Activated CD8-positive, alpha-beta memory T cell treated with anti-CD3 and anti-CD28 coated beads, Interleukin-2, amount 10 ng/mL, durations not matched to agents 7 days and 5 days (primary cell): Measurements from ENCODE around the gene PTH1R. TPM values are rescaled to one million over a fixed set of nuclear protein-coding genes. Genes with fewer than 3 reads are reported as not detected.

ENCODE experiments used
- ATAC-seq: fragments of 150-1000 bp; cut with Tn5 transposase; one replicate; pipeline ENCODE4 v1.10.0; 2021; ENCODE audit warnings: moderate library complexity
- CTCF ChIA-PET: fragments of 350-600 bp; sonication (Branson Sonifier 250); formaldehyde crosslinking; loops from one replicate; lab custom pipeline; 2021; ENCODE audit warnings: antibody characterized with exemption; lab: Charles Lee
- DNase-seq: peaks from one replicate; pipeline ENCODE4 v3.0.0-alpha.2; 2020
- H3K27ac Mint-ChIP-seq: one replicate; pipeline ENCODE4 v1.8.0; 2021; ENCODE audit warnings: mild to moderate bottlenecking, mixed read lengths
- H3K27me3 Mint-ChIP-seq: one replicate; pipeline ENCODE4 v1.8.0; 2021; ENCODE audit warnings: mixed read lengths
- H3K36me3 Mint-ChIP-seq: one replicate; pipeline ENCODE4 v1.8.0; 2021; ENCODE audit warnings: mild to moderate bottlenecking, mixed read lengths
- H3K4me1 Mint-ChIP-seq: one replicate; pipeline ENCODE4 v1.8.0; 2021; ENCODE audit warnings: mixed read lengths
- H3K4me3 Mint-ChIP-seq: one replicate; pipeline ENCODE4 v1.8.0; 2021; ENCODE audit warnings: mild to moderate bottlenecking, moderate library complexity, mixed read lengths
- H3K9me3 Mint-ChIP-seq: one replicate; pipeline ENCODE4 v1.8.0; 2022; ENCODE audit warnings: low read depth, mixed read lengths
- total RNA-seq, 2 experiments: library from RNA; stranded (reverse); gene quantifications; one replicate each; pipeline ENCODE4 v1.2.3, GENCODE V29; 2021

The PTH1R gene
- total RNA-seq, 2 experiments from 2014 or later, result not detected

DNA sequence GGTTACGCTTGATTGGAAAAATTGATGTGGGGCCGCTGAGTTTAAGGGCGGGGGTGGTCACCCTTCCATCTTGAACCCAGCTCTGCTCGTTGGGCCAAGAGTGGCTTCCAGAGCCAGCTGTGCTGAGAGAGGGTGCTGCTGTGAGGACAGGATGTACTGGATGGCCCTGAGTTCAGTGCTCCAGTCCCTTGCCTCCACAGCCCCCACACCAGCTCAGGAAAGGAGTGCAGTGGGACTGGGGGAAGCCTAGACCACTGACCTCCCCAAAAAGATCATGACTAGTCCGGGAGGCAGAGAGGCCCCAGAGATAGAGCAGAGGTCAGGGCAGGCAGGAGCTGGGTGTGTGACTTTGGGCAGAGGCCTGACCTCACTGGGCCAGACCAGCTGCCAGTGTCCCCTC lies 4.0 kb upstream of the PTH1R start:
- H3K27me3 Mint-ChIP-seq, result peaks cover 22% of the 10 kb centered on the region
- no peaks in the 10 kb centered on the region for H3K4me1 Mint-ChIP-seq
- CTCF ChIA-PET, result interaction anchor here (1.0 to 1.1 kb wide), 3 partner anchors 14 to 28 kb away, joined by 3 to 4 read pairs (median 3); no protein-coding TSS in a partner anchor
- no peak for DNase-seq
- H3K27ac Mint-ChIP-seq, result no peak overlapping the region
- H3K4me3 Mint-ChIP-seq, result no peak overlapping the region
- H3K36me3 Mint-ChIP-seq, result no peaks in the 10 kb centered on the region
- H3K9me3 Mint-ChIP-seq, result no peaks in the 10 kb centered on the region
- ATAC-seq, result no peak

- Mint-ChIP-seq H3K36me3 (no peaks in the 10 kb centered on the region), H3K9me3 (no peaks in the 10 kb centered on the region), H3K27me3 (peaks cover 26% of the 10 kb centered on the region), H3K4me1 (no peaks in the 10 kb centered on the region), H3K4me3 (no peak overlapping the region), H3K27ac (no peak overlapping the region)
- CTCF ChIA-PET, result interaction anchor here (1.1 kb wide), 1 partner anchor 28 kb away, joined by 3 read pairs; no protein-coding TSS in a partner anchor
- DNase-seq (no peak), ATAC-seq (no peak)
Observed at GRCh38 chr3:46874430-46874829, 3.1 kb upstream of the PTH1R start.

- H3K36me3 Mint-ChIP-seq, result no peaks in the 10 kb centered on the region
- DNase-seq (no peak), ATAC-seq (no peak)
- CTCF ChIA-PET, result interaction anchor here (1.6 kb wide), 1 partner anchor 34 kb away, joined by 3 read pairs; no protein-coding TSS in a partner anchor
- peaks cover 37% of the 10 kb centered on the region for H3K27me3 Mint-ChIP-seq
- H3K4me1 Mint-ChIP-seq, result no peaks in the 10 kb centered on the region
- no peak overlapping the region for H3K4me3 Mint-ChIP-seq
- no peak overlapping the region for H3K27ac Mint-ChIP-seq
- H3K9me3 Mint-ChIP-seq, result no peaks in the 10 kb centered on the region
Observed at GRCh38 chr3:46875560-46875959, 2.0 kb upstream of the PTH1R start.

DNA sequence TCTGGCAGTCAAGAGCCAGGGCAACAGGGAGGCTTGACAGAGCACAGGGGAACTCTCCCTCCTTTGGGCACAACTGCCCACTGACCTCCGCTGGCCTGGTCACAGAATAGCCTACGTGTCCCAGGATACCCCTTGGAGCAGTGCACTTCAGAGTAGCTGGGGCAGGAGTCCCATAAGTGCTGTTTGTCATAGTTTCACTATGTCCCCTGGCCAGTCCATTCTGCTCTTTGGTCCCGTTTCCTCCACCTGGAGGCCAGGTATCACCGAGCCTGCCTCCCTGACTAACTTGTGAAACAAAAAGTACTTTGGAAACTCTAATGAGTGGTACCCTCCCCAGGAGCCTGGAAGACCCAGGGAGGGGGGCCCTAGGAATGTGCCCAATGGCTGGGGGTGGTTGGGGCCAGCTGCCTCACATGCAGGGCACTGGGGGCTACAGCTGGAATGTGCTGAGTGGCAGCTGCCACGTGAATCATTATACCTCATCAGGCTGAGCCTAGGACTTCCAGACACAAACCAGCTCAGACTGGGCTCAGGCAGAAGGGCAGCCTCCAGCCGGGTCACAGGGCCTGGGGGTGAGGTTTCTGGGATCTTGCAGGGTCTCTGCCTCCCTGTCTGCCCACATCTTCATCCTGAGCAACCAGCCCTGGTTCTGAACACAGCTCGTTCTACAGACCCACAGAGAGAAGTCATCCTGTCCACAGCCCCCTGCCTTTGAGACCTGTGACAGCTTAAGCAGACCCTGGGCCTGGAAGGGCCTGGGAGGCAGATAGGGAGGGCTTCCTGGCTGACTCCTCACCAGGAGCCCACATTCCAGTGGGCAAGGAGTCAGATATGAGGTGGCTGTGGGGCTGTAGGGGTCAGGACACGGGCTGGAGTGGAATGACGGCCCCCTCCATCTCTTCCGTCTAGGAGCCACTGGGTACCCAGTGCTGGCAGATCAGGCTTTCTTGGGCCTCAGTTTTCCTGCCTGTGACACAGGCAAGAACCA lies 914 bp upstream of the PTH1R start:
- peaks cover 39% of the 10 kb centered on the region for H3K27me3 Mint-ChIP-seq
- CTCF ChIA-PET, result interaction anchor here (0.6 to 1.6 kb wide), 3 partner anchors 10 to 924 kb away, joined by 3 to 4 read pairs (median 3); no protein-coding TSS in a partner anchor
- no peaks in the 10 kb centered on the region for H3K9me3 Mint-ChIP-seq
- H3K27ac Mint-ChIP-seq, result no peak overlapping the region
- no peaks in the 10 kb centered on the region for H3K36me3 Mint-ChIP-seq
- H3K4me1 Mint-ChIP-seq, result no peaks in the 10 kb centered on the region
- ATAC-seq (no peak), DNase-seq (no peak)
- no peak overlapping the region for H3K4me3 Mint-ChIP-seq

DNA sequence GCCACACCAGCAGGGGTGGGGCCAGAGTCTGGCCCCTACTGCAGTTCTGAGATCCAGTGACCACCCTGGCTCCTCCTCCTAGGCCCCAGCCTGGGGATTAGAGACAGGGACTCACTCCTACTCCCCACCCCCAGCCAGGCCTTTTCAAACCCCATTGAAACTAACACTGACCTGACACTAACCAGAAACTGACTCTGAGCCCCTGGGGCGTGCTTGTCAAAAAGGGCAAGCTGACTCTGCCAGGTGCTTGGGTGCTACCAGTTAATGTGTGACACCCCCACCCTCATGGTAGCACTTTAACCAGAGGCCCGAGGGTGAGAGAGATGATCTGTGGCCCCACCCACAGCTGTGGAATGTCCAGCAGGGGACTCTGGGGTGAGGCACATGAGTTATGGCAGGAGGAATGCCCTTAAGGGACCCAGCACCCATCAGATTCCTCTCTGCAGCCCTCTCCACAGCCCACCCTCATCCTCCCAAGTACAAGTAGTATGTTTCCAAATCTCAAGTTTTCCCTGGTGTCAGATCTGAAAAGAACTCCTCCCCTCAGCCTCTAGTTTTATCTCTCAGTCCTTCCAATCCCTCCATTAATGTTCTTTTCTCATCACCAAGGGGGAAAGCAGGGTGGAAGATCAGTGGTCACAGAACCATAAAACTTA lies 1.4 kb downstream of the PTH1R start:
- no peak overlapping the region for H3K4me3 Mint-ChIP-seq
- no peak for DNase-seq
- no peaks in the 10 kb centered on the region for H3K36me3 Mint-ChIP-seq
- H3K4me1 Mint-ChIP-seq, result no peaks in the 10 kb centered on the region
- H3K27ac Mint-ChIP-seq, result no peak overlapping the region
- CTCF ChIA-PET, result interaction anchor here (1.8 to 2.2 kb wide), 2 partner anchors 11 to 12 kb away, joined by 3 to 8 read pairs; no protein-coding TSS in a partner anchor
- ATAC-seq, result no peak
- no peaks in the 10 kb centered on the region for H3K9me3 Mint-ChIP-seq
- peaks cover 47% of the 10 kb centered on the region for H3K27me3 Mint-ChIP-seq

GRCh38 chr3:46880884-46881595 lies 3.5 kb downstream of the PTH1R start:
- DNase-seq (no peak), ATAC-seq (no peak)
- Mint-ChIP-seq H3K4me3 (no peak overlapping the region), H3K36me3 (no peaks in the 10 kb centered on the region), H3K27ac (no peak overlapping the region), H3K9me3 (no peaks in the 10 kb centered on the region), H3K4me1 (no peaks in the 10 kb centered on the region), H3K27me3 (peaks cover 55% of the 10 kb centered on the region)
- CTCF ChIA-PET, result interaction anchor here (1.3 to 2.2 kb wide), 3 partner anchors 14 to 28 kb away, joined by 4 to 8 read pairs (median 5); no protein-coding TSS in a partner anchor

GRCh38 chr3:46881596-46882376 lies 4.3 kb downstream of the PTH1R start:
- Mint-ChIP-seq H3K27me3 (peaks cover 60% of the 10 kb centered on the region), H3K9me3 (no peaks in the 10 kb centered on the region), H3K4me1 (no peaks in the 10 kb centered on the region), H3K27ac (no peak overlapping the region), H3K36me3 (no peaks in the 10 kb centered on the region), H3K4me3 (no peak overlapping the region)
- peak; percentile 41 for ATAC-seq
- CTCF ChIA-PET, result interaction anchor here (1.6 to 2.2 kb wide), 2 partner anchors 15 to 27 kb away, joined by 6 to 8 read pairs; no protein-coding TSS in a partner anchor
- DNase-seq, result no peak

- CTCF ChIA-PET, result interaction anchor here (0.9 to 1.6 kb wide), 4 partner anchors 12 to 27 kb away, joined by 3 to 6 read pairs (median 3); no protein-coding TSS in a partner anchor
- ATAC-seq (peak; percentile 22), DNase-seq (no peak)
- Mint-ChIP-seq H3K4me1 (no peaks in the 10 kb centered on the region), H3K4me3 (peak overlapping the region; percentile 33), H3K36me3 (no peaks in the 10 kb centered on the region), H3K27me3 (peaks cover 62% of the 10 kb centered on the region), H3K27ac (no peak overlapping the region), H3K9me3 (no peaks in the 10 kb centered on the region)
Observed at GRCh38 chr3:46882377-46883053, 5.0 kb downstream of the PTH1R start.

DNA sequence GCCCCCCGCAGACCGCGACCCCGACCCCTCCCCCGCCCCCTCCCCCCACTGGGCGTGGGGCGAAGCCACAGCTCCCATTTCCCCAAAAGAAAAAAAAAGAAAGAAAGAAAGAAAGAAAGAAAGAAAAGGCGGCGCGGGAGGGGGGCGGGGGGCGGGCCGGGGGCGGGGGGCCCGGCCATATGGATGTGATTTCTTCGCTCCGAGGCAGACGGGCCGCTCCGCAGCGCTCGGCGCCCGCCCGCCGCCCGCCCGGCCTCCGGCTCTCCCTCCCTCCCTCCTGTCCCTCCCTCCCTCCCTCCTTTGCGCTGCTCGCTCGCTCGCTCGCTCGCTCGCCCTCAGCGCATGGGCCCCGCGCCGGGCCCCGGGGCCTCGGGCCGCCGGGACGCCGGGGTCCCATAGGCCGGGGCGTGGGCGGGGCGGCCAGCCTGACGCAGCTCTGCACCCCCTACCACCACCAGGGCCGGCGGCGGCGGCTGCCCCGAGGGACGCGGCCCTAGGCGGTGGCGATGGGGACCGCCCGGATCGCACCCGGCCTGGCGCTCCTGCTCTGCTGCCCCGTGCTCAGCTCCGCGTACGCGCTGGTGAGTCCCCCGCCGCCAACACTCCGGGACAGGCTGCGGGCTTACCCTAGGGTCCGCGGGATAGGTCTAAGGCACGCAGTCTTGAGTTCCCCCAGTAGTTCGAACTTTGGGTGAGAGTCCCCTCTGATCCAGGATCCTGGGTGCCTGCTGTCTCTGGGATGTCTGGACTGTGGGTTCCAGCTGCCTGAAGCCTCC lies 5.7 kb downstream of the PTH1R start:
- H3K9me3 Mint-ChIP-seq, result no peaks in the 10 kb centered on the region
- peaks cover 68% of the 10 kb centered on the region for H3K27me3 Mint-ChIP-seq
- H3K4me1 Mint-ChIP-seq, result no peaks in the 10 kb centered on the region
- no peak for DNase-seq
- CTCF ChIA-PET, result interaction anchor here (0.9 to 1.6 kb wide), 4 partner anchors 11 to 26 kb away, joined by 3 to 6 read pairs (median 3); no protein-coding TSS in a partner anchor
- peak; percentile 46 for ATAC-seq
- H3K27ac Mint-ChIP-seq, result no peak overlapping the region
- no peak overlapping the region for H3K4me3 Mint-ChIP-seq
- H3K36me3 Mint-ChIP-seq, result no peaks in the 10 kb centered on the region

DNA sequence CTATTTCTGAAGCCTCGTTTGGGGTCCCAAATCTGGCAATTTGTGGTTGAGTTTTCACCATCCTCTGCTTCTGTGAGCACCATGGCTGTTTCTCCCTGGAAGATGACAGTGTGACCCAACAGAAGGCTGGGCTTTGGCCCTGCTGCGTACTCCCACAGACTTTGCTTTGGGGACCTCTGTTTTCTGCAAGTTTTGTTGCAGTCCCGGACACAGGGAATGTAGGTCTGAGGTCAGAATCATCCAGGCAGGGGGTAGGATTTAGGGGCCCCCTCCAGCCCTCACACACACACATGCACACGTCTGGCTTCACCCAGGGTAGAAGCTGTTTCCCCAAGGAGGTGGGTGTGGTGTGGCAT lies 6.3 kb downstream of the PTH1R start:
- CTCF ChIA-PET, result no interaction called here
- H3K4me3 Mint-ChIP-seq, result no peak overlapping the region
- H3K36me3 Mint-ChIP-seq, result no peaks in the 10 kb centered on the region

DNA sequence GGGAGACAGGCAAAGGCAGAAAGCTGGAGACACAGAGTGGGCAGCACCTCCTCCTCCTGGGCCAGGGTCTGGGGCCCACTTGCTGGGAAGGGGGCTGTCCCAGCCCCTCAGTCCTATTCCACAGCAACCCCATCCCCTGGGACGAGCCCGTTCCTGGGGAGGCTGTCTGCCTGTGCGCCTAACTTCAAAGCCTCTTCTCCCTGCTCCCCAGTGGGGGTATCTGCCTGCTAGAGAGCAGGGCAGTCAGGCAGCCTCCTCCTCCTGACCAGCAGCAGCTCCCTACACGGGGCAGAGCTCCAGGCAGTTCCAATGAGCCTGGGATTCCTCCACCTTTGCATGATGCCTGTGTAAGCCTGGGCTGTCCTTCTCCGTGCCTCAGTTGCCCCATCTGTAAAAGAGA lies 6.9 kb downstream of the PTH1R start:
- H3K27me3 Mint-ChIP-seq, result peaks cover 66% of the 10 kb centered on the region
- no peak for DNase-seq

More for the DNA sequence above, 6.3 kb downstream of the PTH1R start:
- no peak overlapping the region for H3K27ac Mint-ChIP-seq
- H3K9me3 Mint-ChIP-seq, result no peaks in the 10 kb centered on the region
- H3K27me3 Mint-ChIP-seq, result peaks cover 69% of the 10 kb centered on the region
- no peaks in the 10 kb centered on the region for H3K4me1 Mint-ChIP-seq
- no peak for DNase-seq
- ATAC-seq, result no peak

More for the DNA sequence above, 6.9 kb downstream of the PTH1R start:
- CTCF ChIA-PET, result no interaction called here
- no peak overlapping the region for H3K4me3 Mint-ChIP-seq
- no peak overlapping the region for H3K27ac Mint-ChIP-seq
- H3K9me3 Mint-ChIP-seq, result no peaks in the 10 kb centered on the region
- no peaks in the 10 kb centered on the region for H3K4me1 Mint-ChIP-seq
- no peak for ATAC-seq
- no peaks in the 10 kb centered on the region for H3K36me3 Mint-ChIP-seq
